ENCODE data around the gene NBEA.
"Not testable (repeated sequence)": the region's sequence is repeated elsewhere in the genome, so short reads cannot be mapped to it uniquely, and the experiment has no call there.

Gene NBEA

GRCh38 chr13:35057858-35058257 is 115.8 kb downstream of the NBEA start:
- no peak for DNase-seq (ENCODE audit: low read depth, low spot score)

- not testable (repeated sequence) for DNase-seq (ENCODE audit: low read depth, low spot score)
Measured at GRCh38 chr13:35058585-35058984, 116.5 kb downstream of the NBEA start.

GRCh38 chr13:35086667-35087066 is 144.6 kb downstream of the NBEA start:
- no peak for DNase-seq (ENCODE audit: low read depth, low spot score)

- DNase-seq (ENCODE audit: low read depth, low spot score): no peak
Measured at GRCh38 chr13:35092251-35092650, 150.2 kb downstream of the NBEA start.

GRCh38 chr13:35092751-35093150 is 150.7 kb downstream of the NBEA start:
- DNase-seq (ENCODE audit: low read depth, low spot score): no peak

GRCh38 chr13:35093356-35093755 is 151.3 kb downstream of the NBEA start:
- DNase-seq (ENCODE audit: low read depth, low spot score): no peak

- not testable (repeated sequence) for DNase-seq (ENCODE audit: low read depth, low spot score)
Measured at GRCh38 chr13:35106771-35107170, 164.7 kb downstream of the NBEA start.

- DNase-seq (ENCODE audit: low read depth, low spot score): no peak
Measured at GRCh38 chr13:35107535-35107934, 165.5 kb downstream of the NBEA start.

- DNase-seq (ENCODE audit: low read depth, low spot score): not testable (repeated sequence)
Measured at GRCh38 chr13:35113612-35114011, 171.5 kb downstream of the NBEA start.

GRCh38 chr13:35127466-35127865 is 185.4 kb downstream of the NBEA start:
- DNase-seq (ENCODE audit: low read depth, low spot score): no peak

GRCh38 chr13:35129500-35129899 is 187.4 kb downstream of the NBEA start:
- no peak for DNase-seq (ENCODE audit: low read depth, low spot score)

GRCh38 chr13:35131471-35131870 is 189.4 kb downstream of the NBEA start:
- DNase-seq (ENCODE audit: low read depth, low spot score): no peak

GRCh38 chr13:35136585-35136984 is 194.5 kb downstream of the NBEA start:
- no peak for DNase-seq (ENCODE audit: low read depth, low spot score)

- DNase-seq (ENCODE audit: low read depth, low spot score): no peak
Measured at GRCh38 chr13:35139591-35139990, 197.5 kb downstream of the NBEA start.

- DNase-seq (ENCODE audit: low read depth, low spot score): no peak
Measured at GRCh38 chr13:35140321-35140720, 198.3 kb downstream of the NBEA start.

GRCh38 chr13:35140831-35141230 is 198.8 kb downstream of the NBEA start:
- no peak for DNase-seq (ENCODE audit: low read depth, low spot score)

- no peak for DNase-seq (ENCODE audit: low read depth, low spot score)
Measured at GRCh38 chr13:35143123-35143522, 201.1 kb downstream of the NBEA start.

- DNase-seq (ENCODE audit: low read depth, low spot score): no peak
Measured at GRCh38 chr13:35144166-35144890, 202.3 kb downstream of the NBEA start.

- DNase-seq (ENCODE audit: low read depth, low spot score): no peak
Measured at GRCh38 chr13:35146686-35147085, 204.6 kb downstream of the NBEA start.

GRCh38 chr13:35157143-35157755 is 215.2 kb downstream of the NBEA start:
- no peak for DNase-seq (ENCODE audit: low read depth, low spot score)

GRCh38 chr13:35159041-35159440 is 217.0 kb downstream of the NBEA start:
- DNase-seq (ENCODE audit: low read depth, low spot score): no peak

GRCh38 chr13:35160896-35161295 is 218.8 kb downstream of the NBEA start:
- no peak for DNase-seq (ENCODE audit: low read depth, low spot score)

GRCh38 chr13:35162420-35162819 is 220.3 kb downstream of the NBEA start:
- no peak for DNase-seq (ENCODE audit: low read depth, low spot score)
